ENCODE measurements around the gene ANXA2R. TPM values are rescaled to one million over a fixed set of nuclear protein-coding genes. Genes with fewer than 3 reads are reported as not detected.
"Not testable (repeated sequence)": the region's sequence is repeated elsewhere in the genome, so short reads cannot be mapped to it uniquely, and the experiment has no call there.

The ANXA2R gene
- total and polyA plus RNA-seq, 2 of the 4 experiments (the other 2 are of a cell fraction) = 1.3 to 3.6 TPM

- H3K9me1 ChIP-seq (ENCODE audit: insufficient read depth, low read length); H3K56ac ChIP-seq (ENCODE audit: extremely low read depth, insufficient read depth, low read length); H2BK15ac ChIP-seq (ENCODE audit: low read depth, low read length); H3K9me3 ChIP-seq (ENCODE audit: control insufficient read depth, insufficient read depth, low read length); H3K9ac ChIP-seq (ENCODE audit: low read depth, low read length); H4K20me1 ChIP-seq (ENCODE audit: insufficient read depth, low read length); H3K18ac ChIP-seq (ENCODE audit: low read depth, low read length); H4K91ac ChIP-seq (ENCODE audit: insufficient read depth, low read depth, low read length); H3K4me3 ChIP-seq (ENCODE audit: insufficient read depth, low read depth, low read length); H3K14ac ChIP-seq (replicated peaks; ENCODE audit: low read depth, low read length); BruUV-seq (replicated peaks); in situ Hi-C loops (cut with MboI; ENCODE audit: low sequenced_read_pairs); dilution Hi-C loops (cut with HindIII; ENCODE audit: low sequenced_read_pairs, unreplicated experiment); H2BK120ac ChIP-seq (ENCODE audit: low read depth, low read length); H2BK20ac ChIP-seq (ENCODE audit: low read depth, low read length); DNase-seq; ATAC-seq (ENCODE audit: low read depth); H3K23ac ChIP-seq (ENCODE audit: low read depth, low read length); H2AK9ac ChIP-seq (replicated peaks; ENCODE audit: low read depth, low read length, poor library complexity); H3K27ac ChIP-seq (ENCODE audit: insufficient read depth, low read length); POLR2A ChIA-PET (ENCODE audit: unreplicated experiment); H2AK5ac ChIP-seq (ENCODE audit: low read depth, low read length); H3K27me3 ChIP-seq (ENCODE audit: control insufficient read depth, insufficient read depth, low read length); H3K4ac ChIP-seq (ENCODE audit: low read depth, low read length); H3K4me2 ChIP-seq (ENCODE audit: low read depth, low read length); H3K4me1 ChIP-seq (ENCODE audit: control insufficient read depth, insufficient read depth, low read length); H2BK5ac ChIP-seq (ENCODE audit: low read depth, low read length, poor library complexity, severe bottlenecking); H2AFZ ChIP-seq (replicated peaks; ENCODE audit: low read length, poor library complexity); H3K36me3 ChIP-seq (ENCODE audit: control insufficient read depth, insufficient read depth, low read length); intact Hi-C loops (cut with micrococcal nuclease); H4K8ac ChIP-seq (ENCODE audit: low read depth in 2 of 2, low read length in 2 of 2); H4K5ac ChIP-seq (ENCODE audit: low read depth, low read length); CTCF ChIA-PET: not testable (repeated sequence)
- no CpG with 5 or more reads among the region's 25 CpGs for WGBS, 2 experiments (ENCODE audit: extremely low coverage in 2 of 2, insufficient read length in 1 of 2)
- H3K79me1 ChIP-seq (ENCODE audit: low read depth in 1 of 2, low read length in 2 of 2) = peaks cover 17 to 52% of the 10 kb centered on the region in 2 experiments
Measured at GRCh38 chr5:43025184-43025950, 14.8 kb downstream of the ANXA2R start.
